Measurements from ENCODE around the gene TGFBR3L. TPM values are rescaled to one million over a fixed set of nuclear protein-coding genes. Genes with fewer than 3 reads are reported as not detected.

The TGFBR3L gene
- total RNA-seq, 1 donor = 0.86 TPM

- H3K4me3 ChIP-seq (ENCODE audit: low read depth, low read length) = no peak overlapping the region
- no peak for DNase-seq (ENCODE audit: low read depth)
- TF ChIP-seq CTCF (IDR thresholded peaks at IDR 0.05; ENCODE audit: insufficient read depth, low read depth, low read length) = no peak
Observed at GRCh38 chr19:7909471-7910067, 5.1 kb upstream of the TGFBR3L start.

GRCh38 chr19:7910321-7911161 is 4.1 kb upstream of the TGFBR3L start:
- DNase-seq (ENCODE audit: low read depth) = no peak
- no peak for TF ChIP-seq CTCF (IDR thresholded peaks at IDR 0.05; ENCODE audit: insufficient read depth, low read depth, low read length)
- H3K4me3 ChIP-seq (ENCODE audit: low read depth, low read length) = no peak overlapping the region

GRCh38 chr19:7911508-7912143 is 3.0 kb upstream of the TGFBR3L start:
- H3K4me3 ChIP-seq (ENCODE audit: low read depth, low read length) = no peak overlapping the region
- TF ChIP-seq CTCF (IDR thresholded peaks at IDR 0.05; ENCODE audit: insufficient read depth, low read depth, low read length) = no peak
- no peak for DNase-seq (ENCODE audit: low read depth)

GRCh38 chr19:7912144-7912696 is 2.4 kb upstream of the TGFBR3L start:
- no peak overlapping the region for H3K4me3 ChIP-seq (ENCODE audit: low read depth, low read length)
- TF ChIP-seq CTCF (IDR thresholded peaks at IDR 0.05; ENCODE audit: insufficient read depth, low read depth, low read length) = no peak
- DNase-seq (ENCODE audit: low read depth) = no peak

- no peak for DNase-seq (ENCODE audit: low read depth)
- no peak overlapping the region for H3K4me3 ChIP-seq (ENCODE audit: low read depth, low read length)
Observed at GRCh38 chr19:7912697-7913564, 1.7 kb upstream of the TGFBR3L start.

More at GRCh38 chr19:7912697-7913564, 1.7 kb upstream of the TGFBR3L start:
- no peak for TF ChIP-seq CTCF (IDR thresholded peaks at IDR 0.05; ENCODE audit: insufficient read depth, low read depth, low read length)

Data from fibroblast of villous mesenchyme (primary cell).